GM12873 (cell line): ENCODE results near the gene JPT2.

ENCODE experiments used
- CTCF ChIP-seq: IDR thresholded peaks from 2 replicates; pipeline ENCODE4 v1.5.1; 2012; ENCODE audit warnings: low read depth, mild to moderate bottlenecking, moderate library complexity, low read length, control low read depth; ENCODE audit not compliant: insufficient read depth; ENCODE audit errors: missing control alignments

Gene JPT2

GRCh38 chr16:1740234-1740633, 62.2 kb downstream of the JPT2 start:
- TF ChIP-seq CTCF, result no peak

GRCh38 chr16:1740781-1741490, 62.9 kb downstream of the JPT2 start:
- no peak for TF ChIP-seq CTCF

- TF ChIP-seq CTCF, result no peak
Observed at GRCh38 chr16:1741553-1742165, 63.6 kb downstream of the JPT2 start.

GRCh38 chr16:1743376-1744337, 65.6 kb downstream of the JPT2 start:
- TF ChIP-seq CTCF, result no peak

- no peak for TF ChIP-seq CTCF
Observed at GRCh38 chr16:1744338-1744840, 66.3 kb downstream of the JPT2 start.

GRCh38 chr16:1745181-1745899, 67.3 kb downstream of the JPT2 start:
- TF ChIP-seq CTCF, result no peak
